Daoy (cell line): Measurements from ENCODE around the gene PRR16. TPM values are rescaled to one million over a fixed set of nuclear protein-coding genes. Genes with fewer than 3 reads are reported as not detected.

Experiments
- DNase-seq: peaks from one replicate; pipeline ENCODE4 v3.0.0-alpha.2; 2015; ENCODE audit warnings: low read depth
- total RNA-seq: library from RNA; depleted of rRNA; stranded (reverse); fragments of >200 nt; shearing (Covaris generic); gene quantifications from 2 replicates; pipeline ENCODE4 v1.2.3, GENCODE V29; 2014

Gene PRR16
- total RNA-seq, 1 experiment from 2014 or later, result 1.3 TPM

- DNase-seq, result no peak
These were observed 48.9 kb downstream of the PRR16 start for GRCh38 chr5:120512791-120513650.

- DNase-seq, result no peak
These were observed 52.7 kb downstream of the PRR16 start for GRCh38 chr5:120516805-120517204.

GRCh38 chr5:120517607-120518252 is 53.6 kb downstream of the PRR16 start:
- DNase-seq, result no peak

- no peak for DNase-seq
These were observed 54.5 kb downstream of the PRR16 start for GRCh38 chr5:120518581-120518980.

- DNase-seq, result no peak
These were observed 63.2 kb downstream of the PRR16 start for GRCh38 chr5:120527251-120527650.

GRCh38 chr5:120528609-120529008 is 64.5 kb downstream of the PRR16 start:
- DNase-seq, result no peak

GRCh38 chr5:120529386-120529785 is 65.3 kb downstream of the PRR16 start:
- no peak for DNase-seq

GRCh38 chr5:120531215-120531614 is 67.1 kb downstream of the PRR16 start:
- no peak for DNase-seq

GRCh38 chr5:120532835-120533234 is 68.7 kb downstream of the PRR16 start:
- peak; percentile 9 for DNase-seq

- no peak for DNase-seq
These were observed 69.5 kb downstream of the PRR16 start for GRCh38 chr5:120533581-120533980.

- DNase-seq, result no peak
These were observed 71.8 kb downstream of the PRR16 start for GRCh38 chr5:120535900-120536299.

GRCh38 chr5:120538149-120538548 is 74.0 kb downstream of the PRR16 start:
- DNase-seq, result peak; percentile 37

- peak; percentile 58 for DNase-seq
These were observed 74.5 kb downstream of the PRR16 start for GRCh38 chr5:120538644-120539043.

- DNase-seq, result peak; percentile 22
These were observed 75.4 kb downstream of the PRR16 start for GRCh38 chr5:120539471-120539870.

GRCh38 chr5:120540097-120540496 is 76.0 kb downstream of the PRR16 start:
- DNase-seq, result no peak

GRCh38 chr5:120544043-120544442 is 79.9 kb downstream of the PRR16 start:
- DNase-seq, result no peak

- no peak for DNase-seq
These were observed 80.9 kb downstream of the PRR16 start for GRCh38 chr5:120545007-120545406.

- no peak for DNase-seq
These were observed 81.9 kb downstream of the PRR16 start for GRCh38 chr5:120545951-120546350.

GRCh38 chr5:120546922-120547321 is 82.8 kb downstream of the PRR16 start:
- no peak for DNase-seq

GRCh38 chr5:120550358-120550757 is 86.3 kb downstream of the PRR16 start:
- DNase-seq, result no peak

GRCh38 chr5:120552638-120553037 is 88.5 kb downstream of the PRR16 start:
- DNase-seq, result no peak

- no peak for DNase-seq
These were observed 91.2 kb downstream of the PRR16 start for GRCh38 chr5:120555345-120555744.

- DNase-seq, result peak; percentile 26
These were observed 99.9 kb downstream of the PRR16 start for GRCh38 chr5:120564013-120564412.
